ENCODE results near the gene FAM174B.

GRCh38 chr15:92582206-92582605, 73.4 kb downstream of the FAM174B start:
- TF ChIP-seq, protein P1, sequence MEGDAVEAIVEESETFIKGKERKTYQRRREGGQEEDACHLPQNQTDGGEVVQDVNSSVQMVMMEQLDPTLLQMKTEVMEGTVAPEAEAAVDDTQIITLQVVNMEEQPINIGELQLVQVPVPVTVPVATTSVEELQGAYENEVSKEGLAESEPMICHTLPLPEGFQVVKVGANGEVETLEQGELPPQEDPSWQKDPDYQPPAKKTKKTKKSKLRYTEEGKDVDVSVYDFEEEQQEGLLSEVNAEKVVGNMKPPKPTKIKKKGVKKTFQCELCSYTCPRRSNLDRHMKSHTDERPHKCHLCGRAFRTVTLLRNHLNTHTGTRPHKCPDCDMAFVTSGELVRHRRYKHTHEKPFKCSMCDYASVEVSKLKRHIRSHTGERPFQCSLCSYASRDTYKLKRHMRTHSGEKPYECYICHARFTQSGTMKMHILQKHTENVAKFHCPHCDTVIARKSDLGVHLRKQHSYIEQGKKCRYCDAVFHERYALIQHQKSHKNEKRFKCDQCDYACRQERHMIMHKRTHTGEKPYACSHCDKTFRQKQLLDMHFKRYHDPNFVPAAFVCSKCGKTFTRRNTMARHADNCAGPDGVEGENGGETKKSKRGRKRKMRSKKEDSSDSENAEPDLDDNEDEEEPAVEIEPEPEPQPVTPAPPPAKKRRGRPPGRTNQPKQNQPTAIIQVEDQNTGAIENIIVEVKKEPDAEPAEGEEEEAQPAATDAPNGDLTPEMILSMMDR (IDR thresholded peaks at IDR 0.05; ENCODE audit: insufficient read depth, low read length, poor library complexity, severe bottlenecking): no peak
- no peak for TF ChIP-seq EZH2phosphoT487 (conservative IDR thresholded peaks at IDR 0.05; ENCODE audit: low read length)

Measured in SU-DHL-6 (cell line).